ENCODE measurements around the gene NOXA1.

GRCh38 chr9:137423514-137424291 lies 510 bp downstream of the NOXA1 start:
- TF ChIP-seq, protein P1, sequence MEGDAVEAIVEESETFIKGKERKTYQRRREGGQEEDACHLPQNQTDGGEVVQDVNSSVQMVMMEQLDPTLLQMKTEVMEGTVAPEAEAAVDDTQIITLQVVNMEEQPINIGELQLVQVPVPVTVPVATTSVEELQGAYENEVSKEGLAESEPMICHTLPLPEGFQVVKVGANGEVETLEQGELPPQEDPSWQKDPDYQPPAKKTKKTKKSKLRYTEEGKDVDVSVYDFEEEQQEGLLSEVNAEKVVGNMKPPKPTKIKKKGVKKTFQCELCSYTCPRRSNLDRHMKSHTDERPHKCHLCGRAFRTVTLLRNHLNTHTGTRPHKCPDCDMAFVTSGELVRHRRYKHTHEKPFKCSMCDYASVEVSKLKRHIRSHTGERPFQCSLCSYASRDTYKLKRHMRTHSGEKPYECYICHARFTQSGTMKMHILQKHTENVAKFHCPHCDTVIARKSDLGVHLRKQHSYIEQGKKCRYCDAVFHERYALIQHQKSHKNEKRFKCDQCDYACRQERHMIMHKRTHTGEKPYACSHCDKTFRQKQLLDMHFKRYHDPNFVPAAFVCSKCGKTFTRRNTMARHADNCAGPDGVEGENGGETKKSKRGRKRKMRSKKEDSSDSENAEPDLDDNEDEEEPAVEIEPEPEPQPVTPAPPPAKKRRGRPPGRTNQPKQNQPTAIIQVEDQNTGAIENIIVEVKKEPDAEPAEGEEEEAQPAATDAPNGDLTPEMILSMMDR (IDR thresholded peaks at IDR 0.05): peak in 3 of 5 experiments; percentile 27 to 47 (median 39)
- TF ChIP-seq POLR2A (IDR thresholded peaks at IDR 0.05) (no peak), EP300 (IDR thresholded peaks at IDR 0.05) (no peak)
